MM.1S (cell line): ENCODE measurements around the gene FBXO17.

Source experiments
- CTCF ChIP-seq: fragments of 300-600 bp; sonication (generic); IDR thresholded peaks from 2 replicates; pipeline ENCODE4 v1.5.1; 2016; ENCODE audit warnings: antibody characterized with exemption, low read length, mixed read lengths
- EZH2 ChIP-seq: fragments of 300-600 bp; sonication (generic); optimal IDR thresholded peaks from 2 replicates; pipeline ENCODE3; 2017; ENCODE audit warnings: low read depth, mild to moderate bottlenecking, antibody characterized with exemption, low read length, mixed read lengths

- TF ChIP-seq EZH2 (no peak), CTCF (no peak)
Measured at GRCh38 chr19:38907670-38908069, 67.9 kb downstream of the FBXO17 start.
